Spleen (tissue), 7 donors: ENCODE results near the gene ARHGEF40.

ENCODE experiments used
- POLR2A ChIP-seq, 3 donors: fragments of 450-650 bp; IDR thresholded peaks; one replicate each; pipeline ENCODE4 v1.5.1; 2017; ENCODE audit warnings: antibody characterized with exemption in 3 of 3, mild to moderate bottlenecking in 1 of 3
- POLR2AphosphoS5 ChIP-seq, 3 donors: sonication (generic); formaldehyde crosslinking; IDR thresholded peaks; one replicate each; pipeline ENCODE4 v1.5.1; 2017; ENCODE audit warnings: antibody characterized with exemption in 3 of 3
- TF ChIP-seq, protein P1 (sequence below), 11 experiments: fragments of 200-600 bp in 7 of 11; fragments of 450-650 bp in 4 of 11; sonication (generic) in 4 of 11; IDR thresholded peaks in 8 of 11; conservative IDR thresholded peaks in 3 of 11; 1 replicate in 7 of 11; 2 replicates in 4 of 11; pipeline versions ENCODE4 v1.4.0 to v1.8.0; 2016 to 2021; ENCODE audit warnings: antibody characterized with exemption in 11 of 11, inconsistent platforms in 4 of 11, mild to moderate bottlenecking in 1 of 11
- donor health status: DM: no; HTN: no; CAD: no; lungs with moderate emphysema.
- donor health status: DM: no; HTN: no; CAD: no.
- donor health status: DM: no; HTN: no; CAD: no.

DNA sequence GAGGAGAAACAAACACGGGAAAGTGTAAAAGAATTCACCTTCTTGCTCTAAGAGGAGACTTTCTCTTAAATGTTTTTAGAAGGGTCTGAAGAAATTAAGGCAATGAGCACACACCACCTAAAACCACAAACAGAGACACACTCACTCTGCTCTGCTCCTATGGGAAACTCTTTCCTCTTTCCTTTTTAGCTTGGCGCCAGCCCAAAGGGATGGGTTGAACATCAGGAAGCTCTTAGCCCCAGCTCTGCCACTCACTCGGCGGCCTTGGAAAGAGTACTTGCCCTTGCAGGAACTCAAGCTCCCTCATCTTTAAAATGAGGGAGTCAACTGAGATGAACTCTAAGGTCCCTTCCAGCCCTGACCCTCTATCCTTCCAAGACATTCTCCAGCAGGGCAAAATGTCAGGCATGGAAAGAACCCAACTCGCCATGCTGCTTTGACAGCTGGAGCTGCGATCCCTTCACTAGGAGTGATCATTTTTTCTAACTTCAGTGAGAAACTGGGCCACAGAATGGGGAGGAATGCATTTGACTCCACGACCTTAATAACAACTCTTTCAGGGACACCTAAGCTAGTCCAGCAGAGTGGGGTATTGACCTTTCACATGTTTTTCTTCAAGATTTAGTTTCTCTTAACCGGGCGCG is 13.5 kb upstream of the ARHGEF40 start:
- TF ChIP-seq, protein P1, sequence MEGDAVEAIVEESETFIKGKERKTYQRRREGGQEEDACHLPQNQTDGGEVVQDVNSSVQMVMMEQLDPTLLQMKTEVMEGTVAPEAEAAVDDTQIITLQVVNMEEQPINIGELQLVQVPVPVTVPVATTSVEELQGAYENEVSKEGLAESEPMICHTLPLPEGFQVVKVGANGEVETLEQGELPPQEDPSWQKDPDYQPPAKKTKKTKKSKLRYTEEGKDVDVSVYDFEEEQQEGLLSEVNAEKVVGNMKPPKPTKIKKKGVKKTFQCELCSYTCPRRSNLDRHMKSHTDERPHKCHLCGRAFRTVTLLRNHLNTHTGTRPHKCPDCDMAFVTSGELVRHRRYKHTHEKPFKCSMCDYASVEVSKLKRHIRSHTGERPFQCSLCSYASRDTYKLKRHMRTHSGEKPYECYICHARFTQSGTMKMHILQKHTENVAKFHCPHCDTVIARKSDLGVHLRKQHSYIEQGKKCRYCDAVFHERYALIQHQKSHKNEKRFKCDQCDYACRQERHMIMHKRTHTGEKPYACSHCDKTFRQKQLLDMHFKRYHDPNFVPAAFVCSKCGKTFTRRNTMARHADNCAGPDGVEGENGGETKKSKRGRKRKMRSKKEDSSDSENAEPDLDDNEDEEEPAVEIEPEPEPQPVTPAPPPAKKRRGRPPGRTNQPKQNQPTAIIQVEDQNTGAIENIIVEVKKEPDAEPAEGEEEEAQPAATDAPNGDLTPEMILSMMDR (IDR thresholded peaks at IDR 0.05 in 8 of 11, conservative IDR thresholded peaks at IDR 0.05 in 3 of 11) = no peak
- TF ChIP-seq POLR2AphosphoS5 (IDR thresholded peaks at IDR 0.05) (peak in 1 of 3 donors; percentile 33), POLR2A (IDR thresholded peaks at IDR 0.05) (no peak)
